Left lobe of liver (tissue), 2 donors: Measurements from ENCODE around the gene LCE2B. TPM values are rescaled to one million over a fixed set of nuclear protein-coding genes. Genes with fewer than 3 reads are reported as not detected.

Experiments
- ATAC-seq: fragments of 200-7000 bp; cut with Tn5 transposase; one replicate; pipeline ENCODE4 v1.9.1; 2020; ENCODE audit warnings: mild to moderate bottlenecking, moderate library complexity
- DNase-seq: peaks from one replicate; pipeline ENCODE4 v3.0.0-alpha.2; 2020; ENCODE audit warnings: low spot score
- total RNA-seq: library from RNA; stranded (reverse); gene quantifications from one replicate; pipeline ENCODE4 v1.2.1, GENCODE V29; 2021
- donor health status: DM: no; HTN: no; CAD: no; lungs with moderate emphysema.
- donor health status: DM: no; HTN: yes; CAD: no.

LCE2B gene
- total RNA-seq, 1 donor from 2014 or later, result not detected

DNA sequence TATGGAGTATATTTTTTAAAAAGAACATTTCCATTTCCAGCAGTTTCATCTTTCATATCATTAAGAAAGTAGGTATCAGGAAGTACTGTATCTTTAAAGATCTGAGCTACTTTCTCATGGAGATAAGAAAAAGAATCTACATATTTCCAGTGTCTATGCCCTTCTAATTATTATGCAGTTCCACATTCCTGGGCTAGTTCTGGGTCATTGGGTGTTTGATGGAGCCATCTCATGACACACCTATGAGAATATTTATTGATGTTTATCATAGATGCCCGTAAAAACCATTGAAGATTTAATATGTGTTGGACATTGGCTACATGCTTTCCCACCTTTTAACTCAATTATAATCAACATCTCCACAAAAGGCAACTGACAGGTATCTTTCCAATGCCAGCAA is 43.1 kb downstream of the LCE2B start:
- DNase-seq (no peak), ATAC-seq (no peak)

DNA sequence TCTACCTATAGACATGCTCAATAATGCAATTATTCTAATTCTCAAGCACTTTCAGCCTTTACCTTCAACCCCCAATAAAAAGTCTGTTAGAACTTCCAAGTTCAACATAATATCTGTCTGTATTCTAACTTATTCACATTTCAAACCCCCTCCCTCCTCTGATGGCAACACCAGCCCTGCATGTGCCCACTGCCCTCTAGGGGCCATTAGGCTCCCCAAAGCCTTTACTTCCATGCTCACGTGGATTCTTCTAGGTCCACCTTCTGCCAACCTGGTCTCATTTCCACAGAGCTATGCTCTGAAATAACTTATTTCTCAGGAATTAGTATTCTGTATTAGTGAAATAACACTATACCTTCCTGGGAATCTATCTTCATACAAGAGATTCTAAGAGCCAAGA is 49.7 kb downstream of the LCE2B start:
- ATAC-seq (peak; percentile 79), DNase-seq (no peak)

Other genes with a start within 250 kb of the LCE2B start
- gene LCE5A, start 175.3 kb upstream of the LCE2B start, total RNA-seq, result not detected
- gene CRCT1, start 171.6 kb upstream of the LCE2B start, total RNA-seq, result not detected
- gene LCE3E, start 119.3 kb upstream of the LCE2B start, total RNA-seq, result not detected
- gene LCE3D, start 105.6 kb upstream of the LCE2B start, total RNA-seq, result not detected
- gene LCE3C, start 85.9 kb upstream of the LCE2B start, total RNA-seq, result not detected
- not detected for gene LCE3B, start 72.3 kb upstream of the LCE2B start, total RNA-seq
- not detected for gene LCE3A, start 63.0 kb upstream of the LCE2B start, total RNA-seq
- not detected for gene LCE2D, start 22.7 kb upstream of the LCE2B start, total RNA-seq
- gene LCE2C, start 10.8 kb upstream of the LCE2B start, total RNA-seq, result not detected
- not detected for gene LCE2A, start 12.2 kb downstream of the LCE2B start, total RNA-seq
- gene LCE4A, start 22.0 kb downstream of the LCE2B start, total RNA-seq, result not detected
- not detected for gene KPRP, start 71.9 kb downstream of the LCE2B start, total RNA-seq
- not detected for gene LCE1F, start 89.0 kb downstream of the LCE2B start, total RNA-seq
- not detected for gene LCE1E, start 100.1 kb downstream of the LCE2B start, total RNA-seq
- not detected for gene LCE1D, start 110.6 kb downstream of the LCE2B start, total RNA-seq
- not detected for gene LCE1C, start 120.5 kb downstream of the LCE2B start, total RNA-seq
- gene LCE1B, start 125.8 kb downstream of the LCE2B start, total RNA-seq, result not detected
- not detected for gene LCE1A, start 141.3 kb downstream of the LCE2B start, total RNA-seq
- not detected for gene LCE6A, start 156.7 kb downstream of the LCE2B start, total RNA-seq
- gene LCE7A, start 173.9 kb downstream of the LCE2B start, total RNA-seq, result not detected
- not detected for gene SMCP, start 192.2 kb downstream of the LCE2B start, total RNA-seq
- gene IVL, start 222.4 kb downstream of the LCE2B start, total RNA-seq, result not detected